PC-9 (cell line): ENCODE data around the gene BCR. TPM values are rescaled to one million over a fixed set of nuclear protein-coding genes. Genes with fewer than 3 reads are reported as not detected.

Experiments used
- BruUV-seq: library from RNA; stranded (reverse); fragments of 400-500 nt; replicated peaks from 2 replicates; lab custom pipeline; 2021; lab: Mats Ljungman, UMichigan
- CTCF ChIA-PET: fragments of 300-600 bp; sonication (Branson Sonifier 250); formaldehyde crosslinking; loops from one replicate; lab custom pipeline; 2022; ENCODE audit warnings: antibody characterized with exemption; lab: Charles Lee
- POLR2A ChIA-PET: fragments of 300-600 bp; sonication (Branson Sonifier 250); formaldehyde crosslinking; loops from one replicate; lab custom pipeline; 2022; ENCODE audit warnings: antibody characterized with exemption; ENCODE audit not compliant: unreplicated experiment; lab: Charles Lee
- DNase-seq, 2 experiments: peaks; one replicate each; pipeline versions ENCODE4 v3.0.0 to v3.0.0-alpha.2; 2015 to 2022; ENCODE audit warnings: mixed read lengths in 1 of 2
- H2AFZ ChIP-seq: fragments of 200-600 bp; sonication (generic); 2 replicates; pipeline ENCODE4 v1.8.1; 2017; ENCODE audit warnings: antibody characterized with exemption
- H3F3A ChIP-seq: fragments of 200-600 bp; sonication (generic); 2 replicates; pipeline ENCODE4 v1.8.1; 2017; ENCODE audit warnings: antibody characterized with exemption, mild to moderate bottlenecking, low read depth; ENCODE audit not compliant: insufficient read depth
- H3K27ac ChIP-seq: fragments of 200-600 bp; sonication (generic); 2 replicates; pipeline ENCODE4 v1.6.1; 2016; ENCODE audit warnings: mixed run types
- H3K27me3 ChIP-seq: fragments of 200-600 bp; sonication (generic); 2 replicates; pipeline ENCODE4 v1.6.1; 2016; ENCODE audit warnings: low read depth, mixed run types; ENCODE audit not compliant: insufficient read depth
- H3K36me3 ChIP-seq: fragments of 200-600 bp; sonication (generic); 2 replicates; pipeline ENCODE4 v1.6.1; 2016; ENCODE audit warnings: low read depth, mixed run types
- H3K4me1 ChIP-seq: fragments of 200-600 bp; sonication (generic); replicated peaks from 2 replicates; pipeline ENCODE4 v1.6.1; 2016; ENCODE audit warnings: mixed run types; ENCODE audit not compliant: insufficient read depth
- H3K4me2 ChIP-seq: fragments of 200-600 bp; sonication (generic); 2 replicates; pipeline ENCODE4 v1.6.1; 2017; ENCODE audit warnings: mixed run types
- H3K4me3 ChIP-seq: fragments of 200-600 bp; sonication (generic); 2 replicates; pipeline ENCODE4 v1.6.1; 2016; ENCODE audit warnings: mixed run types
- H3K79me2 ChIP-seq: fragments of 200-600 bp; sonication (generic); 2 replicates; pipeline ENCODE4 v1.6.1; 2017; ENCODE audit warnings: low read depth, mixed run types
- H3K9me2 ChIP-seq: fragments of 200-600 bp; sonication (generic); 2 replicates; pipeline ENCODE4 v1.8.1; 2017; ENCODE audit warnings: mild to moderate bottlenecking; ENCODE audit not compliant: insufficient read depth
- H3K9me3 ChIP-seq: fragments of 200-600 bp; sonication (generic); 2 replicates; pipeline ENCODE4 v1.8.1; 2016; ENCODE audit warnings: low read depth; ENCODE audit not compliant: insufficient read depth
- H4K20me1 ChIP-seq: fragments of 200-600 bp; sonication (generic); 2 replicates; pipeline ENCODE4 v1.8.1; 2017; ENCODE audit not compliant: insufficient read depth
- CTCF ChIP-seq: fragments of 200-600 bp; sonication (generic); conservative IDR thresholded peaks from 2 replicates; pipeline ENCODE4 v1.6.1; 2017; ENCODE audit warnings: mixed run types, antibody characterized with exemption, mild to moderate bottlenecking, moderate library complexity
- EZH2 ChIP-seq: fragments of 200-600 bp; sonication (generic); IDR thresholded peaks from 2 replicates; pipeline ENCODE4 v1.8.0; 2017; ENCODE audit warnings: antibody characterized with exemption, low read depth
- intact Hi-C: fragments of 100-400 bp; cut with micrococcal nuclease; formaldehyde crosslinking; loops from one replicate; pipeline ENCODE4 v1.10.0; 2022; ENCODE audit not compliant: unreplicated experiment
- total RNA-seq: library from RNA; stranded (reverse); gene quantifications from 2 replicates; pipeline ENCODE4 v1.2.3, GENCODE V29; 2021

BCR gene
- total RNA-seq, 1 experiment from 2014 or later, result 47.8 TPM

- no peak for TF ChIP-seq CTCF
- no peak for TF ChIP-seq EZH2
- CTCF ChIA-PET, result no interaction called here
- Histone ChIP-seq H3K27me3 (no peaks in the 10 kb centered on the region), H3F3A (no peaks in the 10 kb centered on the region; the same call in 1 of the 2 replicates), H3K4me3 (no peak overlapping the region), H4K20me1 (no peaks in the 10 kb centered on the region; the same call in none of the 2 replicates), H2AFZ (no peak overlapping the region), H3K27ac (no peak overlapping the region), H3K4me2 (no peak overlapping the region), H3K79me2 (no peaks in the 10 kb centered on the region), H3K9me3 (no peaks in the 10 kb centered on the region), H3K9me2 (no peaks in the 10 kb centered on the region), H3K4me1 (0 out of 2 replicates have a peak, but pooled peaks cover 5% of the 10 kb centered on the region), H3K36me3 (no peaks in the 10 kb centered on the region; the same call in 1 of the 2 replicates)
- no TSS peak for BruUV-seq
- intact Hi-C loops, result no loop called here
- POLR2A ChIA-PET, result no interaction called here
- DNase-seq, result no peak
These were observed 87.1 kb downstream of the BCR start for GRCh38 chr22:23267226-23268043.

DNA sequence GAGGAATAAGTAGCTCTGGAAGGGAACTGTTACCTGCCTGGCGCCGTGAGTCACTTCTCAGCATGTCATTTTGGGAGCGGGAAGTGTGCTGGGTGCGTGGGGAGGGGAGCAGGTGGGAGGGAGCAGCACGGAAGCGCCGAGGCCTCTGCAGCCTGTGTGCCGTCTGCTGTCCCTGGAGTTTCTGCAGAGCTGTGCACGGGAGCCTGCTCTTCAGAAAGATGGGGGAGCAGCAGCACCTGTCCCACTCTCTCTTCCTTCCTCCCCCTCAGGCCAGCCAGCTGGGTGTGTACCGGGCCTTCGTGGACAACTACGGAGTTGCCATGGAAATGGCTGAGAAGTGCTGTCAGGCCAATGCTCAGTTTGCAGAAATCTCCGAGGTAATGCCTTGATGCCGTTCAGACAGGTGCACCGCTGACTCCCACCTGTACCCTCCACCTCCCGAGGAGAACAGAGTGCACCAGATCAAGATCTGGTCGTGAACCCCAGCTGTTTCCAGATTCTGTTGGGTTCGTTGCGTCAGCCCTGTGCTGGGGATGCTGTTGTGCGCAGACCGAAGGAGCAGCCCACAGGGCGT, 87.9 kb downstream of the BCR start:
- Histone ChIP-seq H3K4me3 (no peak overlapping the region), H3K4me1 (0 out of 2 replicates have a peak, but pooled peaks cover 5% of the 10 kb centered on the region), H3K27ac (no peak overlapping the region), H3K27me3 (no peaks in the 10 kb centered on the region), H3K36me3 (no peaks in the 10 kb centered on the region; the same call in 1 of the 2 replicates), H3K9me3 (no peaks in the 10 kb centered on the region), H3K9me2 (no peaks in the 10 kb centered on the region), H4K20me1 (no peaks in the 10 kb centered on the region; the same call in none of the 2 replicates), H3K79me2 (no peaks in the 10 kb centered on the region), H2AFZ (no peak overlapping the region), H3K4me2 (no peak overlapping the region), H3F3A (no peaks in the 10 kb centered on the region; the same call in 1 of the 2 replicates)
- BruUV-seq, result no TSS peak
- ChIA-PET POLR2A (no interaction called here), CTCF (no interaction called here)
- intact Hi-C loops, result no loop called here
- TF ChIP-seq EZH2, result no peak
- no peak for TF ChIP-seq CTCF
- no peak for DNase-seq

DNA sequence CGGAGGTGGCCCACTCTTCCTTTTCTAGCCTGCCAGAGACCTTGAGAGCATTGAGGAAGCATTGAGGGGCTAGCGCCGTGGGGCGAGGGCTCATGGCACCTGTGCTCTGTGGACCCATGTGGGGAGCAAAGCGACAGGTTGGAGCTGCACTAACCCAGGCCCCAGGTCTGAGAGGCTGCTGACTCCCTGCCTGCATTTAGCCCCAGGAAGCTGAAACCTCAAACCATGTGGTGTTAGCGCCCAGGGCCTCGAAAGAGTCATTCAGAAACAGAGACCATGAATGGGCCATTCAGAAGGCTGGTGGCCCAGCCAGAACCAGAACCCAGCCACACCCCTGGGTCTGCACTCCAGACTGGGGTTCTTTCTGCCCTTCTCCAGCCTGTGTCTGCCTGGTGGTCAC, 88.6 kb downstream of the BCR start:
- no peaks in the 10 kb centered on the region for H3K9me3 ChIP-seq
- H2AFZ ChIP-seq, result no peak overlapping the region
- no peaks in the 10 kb centered on the region; the same call in 1 of the 2 replicates for H3K36me3 ChIP-seq
- intact Hi-C loops, result no loop called here
- no peaks in the 10 kb centered on the region; the same call in none of the 2 replicates for H4K20me1 ChIP-seq
- ChIA-PET CTCF (no interaction called here), POLR2A (no interaction called here)
- no peaks in the 10 kb centered on the region for H3K79me2 ChIP-seq
- H3K4me3 ChIP-seq, result no peak overlapping the region
- H3K4me1 ChIP-seq, result 0 out of 2 replicates have a peak, but pooled peaks cover 5% of the 10 kb centered on the region
- H3F3A ChIP-seq, result no peaks in the 10 kb centered on the region; the same call in 1 of the 2 replicates
- H3K27me3 ChIP-seq, result no peaks in the 10 kb centered on the region
- no peak overlapping the region for H3K4me2 ChIP-seq
- no peak for DNase-seq
- TF ChIP-seq EZH2 (no peak), CTCF (no peak)
- no TSS peak for BruUV-seq
- no peaks in the 10 kb centered on the region for H3K9me2 ChIP-seq
- no peak overlapping the region for H3K27ac ChIP-seq
